Osteoblast (primary cell): Measurements from ENCODE around the gene ROCK2. TPM values are rescaled to one million over a fixed set of nuclear protein-coding genes. Genes with fewer than 3 reads are reported as not detected.

Experiments
- DNase-seq: peaks from one replicate; pipeline ENCODE4 v3.0.0; 2011; ENCODE audit warnings: low spot score, mixed read lengths; ENCODE audit not compliant: insufficient read length; ENCODE audit errors: missing footprints
- H2AFZ ChIP-seq: 2 replicates; pipeline ENCODE4 v1.6.0; 2011; ENCODE audit warnings: mild to moderate bottlenecking, low read length
- H3K27ac ChIP-seq: 2 replicates; pipeline ENCODE4 v1.5.1; 2011; ENCODE audit warnings: mild to moderate bottlenecking, low read depth, low read length, moderate library complexity
- H3K27me3 ChIP-seq: 2 replicates; pipeline ENCODE4 v1.6.0; 2012; ENCODE audit warnings: mild to moderate bottlenecking, control low read depth, inconsistent platforms, low read length, moderate library complexity; ENCODE audit not compliant: insufficient read depth
- H3K36me3 ChIP-seq: 2 replicates; pipeline ENCODE4 v1.5.1; 2011; ENCODE audit warnings: mild to moderate bottlenecking, low read length, control low read depth, moderate library complexity; ENCODE audit not compliant: insufficient read depth
- H3K4me1 ChIP-seq: 2 replicates; pipeline ENCODE4 v1.5.1; 2011; ENCODE audit warnings: mild to moderate bottlenecking, low read length, control low read depth, moderate library complexity; ENCODE audit not compliant: insufficient read depth
- H3K4me2 ChIP-seq: 2 replicates; pipeline ENCODE4 v1.6.0; 2011; ENCODE audit warnings: mild to moderate bottlenecking, low read length; ENCODE audit not compliant: insufficient read depth
- H3K4me3 ChIP-seq: fragments of 200-600 bp; sonication (generic); 3 replicates; pipeline ENCODE4 v1.5.1; 2012; ENCODE audit warnings: mild to moderate bottlenecking, low read length, inconsistent platforms; ENCODE audit not compliant: insufficient read depth
- H3K79me2 ChIP-seq: 2 replicates; pipeline ENCODE4 v1.6.0; 2012; ENCODE audit warnings: mild to moderate bottlenecking, low read length, control low read depth, inconsistent platforms; ENCODE audit not compliant: insufficient read depth
- H3K9me3 ChIP-seq: 2 replicates; pipeline ENCODE4 v1.5.1; 2011; ENCODE audit warnings: low read depth, low read length, control low read depth
- H4K20me1 ChIP-seq: 2 replicates; pipeline ENCODE4 v1.6.0; 2012; ENCODE audit warnings: mild to moderate bottlenecking, low read length, control low read depth; ENCODE audit not compliant: insufficient read depth
- total RNA-seq: library from RNA; depleted of rRNA; stranded (reverse); fragments of >200 nt; gene quantifications from 2 replicates; pipeline ENCODE4 v1.2.3, GENCODE V29; 2012
- TF ChIP-seq, protein P1 (sequence below): IDR thresholded peaks from 2 replicates; pipeline ENCODE4 v1.5.1; 2011; ENCODE audit warnings: mild to moderate bottlenecking, low read depth, low read length, moderate library complexity; ENCODE audit errors: extremely low read depth

The ROCK2 gene
- total RNA-seq, 1 donor: 59.7 TPM

DNA sequence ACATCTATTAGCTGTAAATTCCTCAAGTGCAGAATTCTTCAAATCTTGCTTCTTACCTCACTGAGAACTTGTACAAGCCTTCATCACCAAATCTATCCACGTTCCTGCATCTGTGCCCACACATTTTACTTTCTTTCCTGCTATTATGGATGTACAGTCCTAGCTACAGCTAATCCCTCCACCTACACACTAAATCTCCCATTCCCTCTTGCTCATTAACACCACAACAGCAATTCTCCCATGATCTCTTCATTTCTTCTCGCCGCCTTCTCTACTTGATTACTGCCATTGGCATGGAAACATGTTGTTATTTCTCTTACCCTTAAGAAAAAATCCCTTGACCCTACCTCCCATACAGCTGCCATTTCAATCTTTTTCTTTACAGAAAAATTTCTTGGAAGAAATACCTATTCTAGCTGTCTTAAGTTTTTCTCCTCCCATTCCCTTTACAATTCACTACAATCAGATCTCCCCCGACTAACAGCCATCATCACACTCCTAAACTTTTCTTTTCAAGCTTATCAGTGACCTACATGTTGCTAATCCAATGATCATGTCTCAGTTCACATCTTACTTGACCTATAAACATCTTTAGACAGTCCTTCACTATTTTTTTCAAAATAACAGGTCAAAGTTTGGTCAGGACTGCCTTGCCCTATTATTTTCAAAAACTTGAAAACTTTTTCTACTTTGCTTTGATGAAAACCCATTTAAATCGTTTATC is 41.0 kb downstream of the ROCK2 start:
- H3K4me2 ChIP-seq: no peak overlapping the region
- no peak overlapping the region for H2AFZ ChIP-seq
- no peaks in the 10 kb centered on the region for H3K36me3 ChIP-seq
- H3K27ac ChIP-seq: no peak overlapping the region
- peaks cover 33% of the 10 kb centered on the region for H4K20me1 ChIP-seq
- H3K27me3 ChIP-seq: no peaks in the 10 kb centered on the region
- no peak overlapping the region for H3K4me3 ChIP-seq
- DNase-seq: no peak
- peaks cover 91% of the 10 kb centered on the region for H3K79me2 ChIP-seq
- TF ChIP-seq, protein P1, sequence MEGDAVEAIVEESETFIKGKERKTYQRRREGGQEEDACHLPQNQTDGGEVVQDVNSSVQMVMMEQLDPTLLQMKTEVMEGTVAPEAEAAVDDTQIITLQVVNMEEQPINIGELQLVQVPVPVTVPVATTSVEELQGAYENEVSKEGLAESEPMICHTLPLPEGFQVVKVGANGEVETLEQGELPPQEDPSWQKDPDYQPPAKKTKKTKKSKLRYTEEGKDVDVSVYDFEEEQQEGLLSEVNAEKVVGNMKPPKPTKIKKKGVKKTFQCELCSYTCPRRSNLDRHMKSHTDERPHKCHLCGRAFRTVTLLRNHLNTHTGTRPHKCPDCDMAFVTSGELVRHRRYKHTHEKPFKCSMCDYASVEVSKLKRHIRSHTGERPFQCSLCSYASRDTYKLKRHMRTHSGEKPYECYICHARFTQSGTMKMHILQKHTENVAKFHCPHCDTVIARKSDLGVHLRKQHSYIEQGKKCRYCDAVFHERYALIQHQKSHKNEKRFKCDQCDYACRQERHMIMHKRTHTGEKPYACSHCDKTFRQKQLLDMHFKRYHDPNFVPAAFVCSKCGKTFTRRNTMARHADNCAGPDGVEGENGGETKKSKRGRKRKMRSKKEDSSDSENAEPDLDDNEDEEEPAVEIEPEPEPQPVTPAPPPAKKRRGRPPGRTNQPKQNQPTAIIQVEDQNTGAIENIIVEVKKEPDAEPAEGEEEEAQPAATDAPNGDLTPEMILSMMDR: no peak
- H3K9me3 ChIP-seq: no peaks in the 10 kb centered on the region
- peaks cover 15% of the 10 kb centered on the region for H3K4me1 ChIP-seq

- Histone ChIP-seq H3K79me2 (peaks cover 93% of the 10 kb centered on the region), H3K27me3 (no peaks in the 10 kb centered on the region), H3K4me2 (no peak overlapping the region), H3K36me3 (no peaks in the 10 kb centered on the region), H3K9me3 (no peaks in the 10 kb centered on the region), H3K4me1 (no peaks in the 10 kb centered on the region), H2AFZ (no peak overlapping the region), H3K27ac (no peak overlapping the region), H3K4me3 (no peak overlapping the region), H4K20me1 (peaks cover 25% of the 10 kb centered on the region)
- TF ChIP-seq, protein P1: no peak
- no peak for DNase-seq
These were observed 45.0 kb downstream of the ROCK2 start for GRCh38 chr2:11299439-11299838.

DNA sequence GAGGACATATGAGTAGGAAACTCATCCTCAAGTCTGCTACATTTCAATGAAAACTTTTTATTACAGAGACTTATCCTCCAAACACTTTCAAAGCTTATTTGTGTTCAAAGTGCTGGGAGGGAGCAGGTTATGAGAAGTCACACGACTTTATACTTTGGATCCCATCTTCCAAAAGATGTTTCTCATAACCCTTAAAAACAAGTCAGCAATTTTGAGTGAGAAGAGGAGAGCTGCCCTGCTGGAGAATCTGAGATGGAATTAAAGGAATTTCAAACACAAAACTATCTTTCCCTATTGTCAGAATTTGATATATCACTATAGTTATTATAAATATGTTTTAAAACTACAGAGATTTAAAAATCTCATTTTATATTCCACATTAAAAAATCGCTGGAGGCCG is 45.8 kb downstream of the ROCK2 start:
- no peak overlapping the region for H2AFZ ChIP-seq
- no peaks in the 10 kb centered on the region for H3K9me3 ChIP-seq
- no peaks in the 10 kb centered on the region for H3K36me3 ChIP-seq
- H4K20me1 ChIP-seq: peaks cover 24% of the 10 kb centered on the region
- H3K27me3 ChIP-seq: no peaks in the 10 kb centered on the region
- H3K27ac ChIP-seq: no peak overlapping the region
- H3K4me1 ChIP-seq: no peaks in the 10 kb centered on the region
- TF ChIP-seq, protein P1: no peak
- peaks cover 91% of the 10 kb centered on the region for H3K79me2 ChIP-seq
- no peak overlapping the region for H3K4me2 ChIP-seq
- DNase-seq: no peak
- H3K4me3 ChIP-seq: no peak overlapping the region

- H4K20me1 ChIP-seq: peaks cover 13% of the 10 kb centered on the region
- TF ChIP-seq, protein P1: no peak
- no peak overlapping the region for H3K27ac ChIP-seq
- no peak overlapping the region for H3K4me2 ChIP-seq
- no peaks in the 10 kb centered on the region for H3K27me3 ChIP-seq
- H3K79me2 ChIP-seq: peaks cover 91% of the 10 kb centered on the region
- no peaks in the 10 kb centered on the region for H3K9me3 ChIP-seq
- no peak overlapping the region for H3K4me3 ChIP-seq
- H3K36me3 ChIP-seq: no peaks in the 10 kb centered on the region
- no peaks in the 10 kb centered on the region for H3K4me1 ChIP-seq
- H2AFZ ChIP-seq: no peak overlapping the region
- DNase-seq: no peak
These were observed 48.0 kb downstream of the ROCK2 start for GRCh38 chr2:11296401-11296800.
